HUES6 (cell line): Measurements from ENCODE around the gene NDUFA11.

Experiments
- H3K27ac ChIP-seq: 2 replicates; pipeline ENCODE4 v1.7.0; 2013; ENCODE audit warnings: low read depth, mild to moderate bottlenecking, low read length, inconsistent platforms
- H3K27me3 ChIP-seq: 2 replicates; pipeline ENCODE4 v1.6.1; 2013; ENCODE audit warnings: low read length; ENCODE audit not compliant: control insufficient read depth, insufficient read depth
- H3K36me3 ChIP-seq: 2 replicates; pipeline ENCODE4 v1.6.1; 2013; ENCODE audit warnings: low read length; ENCODE audit not compliant: control insufficient read depth, insufficient read depth
- H3K4me1 ChIP-seq: 2 replicates; pipeline ENCODE4 v1.6.1; 2013; ENCODE audit warnings: low read length; ENCODE audit not compliant: control insufficient read depth, insufficient read depth
- H3K4me3 ChIP-seq: 2 replicates; pipeline ENCODE4 v1.5.1; 2013; ENCODE audit warnings: low read depth, low read length
- H3K9ac ChIP-seq: one replicate; pipeline ENCODE4 v1.6.1; 2013; ENCODE audit warnings: mild to moderate bottlenecking, low read length
- H3K9me3 ChIP-seq: 2 replicates; pipeline ENCODE4 v1.6.1; 2013; ENCODE audit warnings: low read depth, low read length; ENCODE audit not compliant: control insufficient read depth, insufficient read depth

Gene NDUFA11

DNA sequence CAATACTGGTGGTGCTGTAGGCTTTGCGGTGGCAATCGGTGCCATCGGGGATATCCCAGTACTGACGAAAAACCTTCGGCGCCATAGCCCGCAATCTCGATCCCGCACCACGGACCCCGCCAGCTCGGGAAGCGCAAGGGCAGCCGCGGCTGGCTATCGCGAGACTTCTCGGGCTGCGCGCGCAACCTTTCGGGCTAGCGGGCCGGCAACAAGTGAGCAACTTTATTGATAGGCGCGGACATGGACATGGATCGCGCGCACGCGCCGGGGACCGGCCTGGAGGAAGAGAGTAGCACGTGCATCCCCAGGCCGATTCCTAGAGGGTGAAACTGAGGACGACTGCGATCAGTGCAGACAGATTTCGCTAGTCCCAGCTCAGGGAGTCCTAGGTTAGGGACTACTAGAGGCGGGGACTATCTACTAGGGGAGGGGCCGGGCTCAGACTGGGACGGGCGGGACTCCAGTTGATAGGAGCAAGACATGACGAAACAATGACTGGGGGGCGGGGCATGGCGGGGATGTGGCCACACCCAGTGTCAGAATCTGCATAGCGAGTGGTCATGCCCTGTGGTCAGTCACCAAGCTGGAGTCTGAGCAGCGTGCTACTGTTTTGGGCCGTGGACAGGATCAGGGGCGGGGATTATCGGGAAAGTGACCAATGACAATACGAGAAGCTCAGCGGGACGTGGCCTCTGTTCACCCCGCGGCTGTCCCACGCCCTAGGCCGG lies at the start of gene NDUFA11:
NDUFA11 (minus strand) TSS at position 167 of the 728 bp plus-strand sequence; CDS start at position 85, 82 bp downstream.
- H3K27ac ChIP-seq, result peak within 1 kb of the TSS; percentile 95

DNA sequence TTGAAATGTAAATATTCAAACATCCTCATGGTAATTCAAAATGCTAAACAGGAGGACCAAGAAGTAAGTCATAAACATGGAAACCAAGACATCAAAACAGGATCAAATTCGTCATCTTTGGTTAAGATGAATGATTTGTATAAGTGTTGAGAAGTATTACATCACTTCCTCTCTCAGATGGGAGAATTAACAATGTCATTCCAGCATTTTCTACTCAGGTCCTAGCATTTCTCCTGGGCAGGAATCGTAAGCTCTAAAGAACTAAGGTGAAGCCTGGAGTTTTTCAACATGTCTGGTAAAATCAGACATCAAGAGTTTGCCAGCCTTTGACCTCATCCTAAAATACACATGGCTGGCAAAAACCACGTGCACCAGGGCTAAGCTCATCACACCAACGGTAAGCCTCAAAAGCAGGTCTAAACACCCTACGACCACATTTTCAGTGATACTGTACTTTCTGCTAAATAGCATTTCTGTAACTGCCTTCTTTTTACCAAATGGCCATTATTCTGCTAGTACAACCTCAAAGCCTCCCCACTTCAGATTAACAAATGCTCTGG lies 49.5 kb upstream of the NDUFA11 start:
- Histone ChIP-seq H3K36me3 (peaks cover 4% of the 10 kb centered on the region; the same call in 1 of the 2 replicates), H3K27me3 (no peaks in the 10 kb centered on the region), H3K9ac (peak overlapping the region; percentile 53), H3K4me1 (peaks cover 90% of the 10 kb centered on the region), H3K4me3 (no peak overlapping the region), H3K9me3 (no peaks in the 10 kb centered on the region), H3K27ac (peak overlapping the region; percentile 29; the same call in 1 of the 2 replicates)

More for the DNA sequence above, at the start of gene NDUFA11:
- Histone ChIP-seq H3K9ac (peak within 1 kb of the TSS; percentile 99), H3K4me3 (peak within 1 kb of the TSS; percentile 99), H3K4me1 (no peaks in the 10 kb centered on the region), H3K36me3 (peaks cover 11% of the 10 kb centered on the region), H3K27me3 (no peaks in the 10 kb centered on the region), H3K9me3 (no peaks in the 10 kb centered on the region)

GRCh38 chr19:5952193-5953029 lies 48.8 kb upstream of the NDUFA11 start:
- H3K4me3 ChIP-seq, result peak overlapping the region; percentile 6; the same call in 1 of the 2 replicates
- no peaks in the 10 kb centered on the region for H3K9me3 ChIP-seq
- H3K36me3 ChIP-seq, result peaks cover 4% of the 10 kb centered on the region; the same call in 1 of the 2 replicates
- peak overlapping the region; percentile 32 for H3K9ac ChIP-seq
- no peaks in the 10 kb centered on the region for H3K27me3 ChIP-seq
- H3K27ac ChIP-seq, result peak overlapping the region; percentile 29; the same call in 1 of the 2 replicates
- peaks cover 84% of the 10 kb centered on the region for H3K4me1 ChIP-seq

- Histone ChIP-seq H3K4me1 (peaks cover 77% of the 10 kb centered on the region), H3K9me3 (no peaks in the 10 kb centered on the region), H3K27ac (no peak overlapping the region), H3K4me3 (no peak overlapping the region), H3K9ac (no peak overlapping the region), H3K27me3 (no peaks in the 10 kb centered on the region), H3K36me3 (peaks cover 4% of the 10 kb centered on the region; the same call in 1 of the 2 replicates)
Observed at GRCh38 chr19:5951338-5951861, 47.8 kb upstream of the NDUFA11 start.

- H3K27me3 ChIP-seq, result no peaks in the 10 kb centered on the region
- peaks cover 74% of the 10 kb centered on the region for H3K4me1 ChIP-seq
- peaks cover 7% of the 10 kb centered on the region for H3K36me3 ChIP-seq
- no peak overlapping the region for H3K27ac ChIP-seq
- no peak overlapping the region for H3K9ac ChIP-seq
- H3K9me3 ChIP-seq, result no peaks in the 10 kb centered on the region
- no peak overlapping the region for H3K4me3 ChIP-seq
Observed at GRCh38 chr19:5950741-5951140, 47.2 kb upstream of the NDUFA11 start.

DNA sequence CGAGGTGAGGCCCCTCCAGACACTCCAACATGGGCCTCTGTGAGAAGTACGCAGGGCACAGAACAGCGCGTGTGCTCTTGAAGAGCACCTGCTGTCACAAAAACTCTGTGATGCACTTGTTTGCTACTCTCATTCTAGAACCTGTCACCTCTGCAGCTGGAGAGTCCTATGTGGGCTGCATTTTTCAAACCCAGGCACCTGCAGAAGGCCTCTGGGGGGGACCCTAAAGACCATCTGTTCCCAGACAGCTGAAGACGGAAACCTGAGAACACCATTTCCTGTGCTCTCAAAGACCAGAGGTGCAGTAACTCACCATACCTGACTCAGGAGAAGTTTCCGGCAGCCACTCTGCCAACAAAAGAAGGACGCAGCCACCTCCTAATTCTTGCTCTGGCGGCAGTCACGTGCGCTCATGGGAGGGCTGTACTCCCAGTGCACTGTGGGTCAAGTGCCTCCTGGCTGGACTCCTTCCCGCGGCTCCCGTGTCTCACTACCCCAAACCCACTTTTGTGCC lies 46.3 kb upstream of the NDUFA11 start:
- peaks cover 67% of the 10 kb centered on the region for H3K4me1 ChIP-seq
- no peaks in the 10 kb centered on the region for H3K27me3 ChIP-seq
- no peak overlapping the region for H3K27ac ChIP-seq
- H3K9ac ChIP-seq, result no peak overlapping the region
- no peak overlapping the region for H3K4me3 ChIP-seq
- peaks cover 11% of the 10 kb centered on the region for H3K36me3 ChIP-seq
- no peaks in the 10 kb centered on the region for H3K9me3 ChIP-seq

DNA sequence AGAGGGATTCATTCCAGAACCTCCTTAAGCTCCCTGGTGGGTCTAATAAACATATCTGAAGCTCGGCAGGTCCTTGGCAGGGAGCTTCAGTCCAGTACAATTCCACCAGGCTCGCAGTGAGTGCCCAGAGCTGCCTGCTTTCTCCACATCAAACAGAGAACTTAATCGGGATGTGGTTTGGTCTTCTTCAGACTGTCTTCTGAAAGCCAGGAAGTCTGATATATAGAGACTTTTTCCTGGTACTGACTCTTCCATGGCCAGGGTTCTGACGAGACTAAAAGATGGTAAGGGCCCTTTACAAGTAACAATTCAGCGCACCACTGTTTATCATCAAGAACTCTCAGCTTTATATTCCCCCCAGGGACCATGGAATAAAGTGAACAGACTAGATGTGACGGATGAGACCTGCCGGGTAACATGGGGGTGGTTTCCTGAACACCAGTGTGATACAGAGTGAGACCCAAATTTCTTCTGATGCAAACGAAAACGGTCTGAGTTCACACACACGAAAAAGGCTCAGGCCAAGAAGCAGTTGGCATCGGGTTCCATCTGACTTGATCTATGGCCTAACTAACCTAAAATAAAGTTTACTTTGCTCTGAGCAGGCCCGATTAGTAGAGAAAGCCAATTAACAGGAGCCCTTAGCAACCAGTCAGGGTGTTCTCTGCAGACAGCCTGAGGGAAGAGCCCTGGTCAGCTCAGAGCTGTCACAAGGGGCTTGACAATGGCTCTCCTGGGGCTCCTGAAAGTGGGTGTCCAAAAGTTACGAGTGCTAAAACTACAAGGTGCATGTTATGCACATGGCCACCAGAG lies 45.4 kb upstream of the NDUFA11 start:
- Histone ChIP-seq H3K9ac (no peak overlapping the region), H3K36me3 (peaks cover 11% of the 10 kb centered on the region), H3K4me1 (peaks cover 58% of the 10 kb centered on the region), H3K9me3 (no peaks in the 10 kb centered on the region), H3K4me3 (no peak overlapping the region), H3K27ac (no peak overlapping the region), H3K27me3 (no peaks in the 10 kb centered on the region)

- H3K4me1 ChIP-seq, result peaks cover 56% of the 10 kb centered on the region
- H3K27ac ChIP-seq, result no peak overlapping the region
- peaks cover 11% of the 10 kb centered on the region for H3K36me3 ChIP-seq
Observed at GRCh38 chr19:5947435-5947834, 43.8 kb upstream of the NDUFA11 start.

DNA sequence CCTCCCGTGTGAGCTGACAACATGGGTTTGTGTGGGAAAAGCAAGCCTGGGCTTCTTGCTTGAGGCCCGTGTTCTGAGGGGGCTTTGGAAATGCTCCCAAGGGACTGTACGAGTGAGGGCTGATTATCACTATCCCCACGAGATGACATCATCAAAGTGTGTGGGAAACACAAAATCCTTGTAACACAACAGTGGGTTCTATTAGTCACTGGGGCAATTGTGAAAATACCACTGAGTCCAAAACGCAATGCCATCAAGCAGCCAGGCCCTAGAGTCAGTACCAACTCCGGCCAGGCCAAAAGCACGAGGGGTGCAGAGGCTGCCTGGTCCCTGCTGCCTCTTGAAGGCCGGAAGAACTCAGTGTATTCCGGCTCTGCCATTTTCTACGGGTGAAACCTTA lies 40.0 kb upstream of the NDUFA11 start:
- peaks cover 19% of the 10 kb centered on the region for H3K4me1 ChIP-seq
- no peaks in the 10 kb centered on the region for H3K9me3 ChIP-seq
- no peak overlapping the region for H3K4me3 ChIP-seq
- H3K27me3 ChIP-seq, result no peaks in the 10 kb centered on the region
- peak overlapping the region; percentile 3 for H3K9ac ChIP-seq
- H3K27ac ChIP-seq, result no peak overlapping the region
- H3K36me3 ChIP-seq, result peaks cover 38% of the 10 kb centered on the region

More at GRCh38 chr19:5947435-5947834, 43.8 kb upstream of the NDUFA11 start:
- H3K4me3 ChIP-seq, result no peak overlapping the region
- no peaks in the 10 kb centered on the region for H3K9me3 ChIP-seq
- H3K27me3 ChIP-seq, result no peaks in the 10 kb centered on the region
- no peak overlapping the region for H3K9ac ChIP-seq

GRCh38 chr19:5943045-5943444 lies 39.5 kb upstream of the NDUFA11 start:
- H3K27ac ChIP-seq, result no peak overlapping the region
- peaks cover 39% of the 10 kb centered on the region for H3K36me3 ChIP-seq
- H3K9me3 ChIP-seq, result no peaks in the 10 kb centered on the region
- H3K4me3 ChIP-seq, result no peak overlapping the region
- peaks cover 17% of the 10 kb centered on the region for H3K4me1 ChIP-seq
- no peak overlapping the region for H3K9ac ChIP-seq
- H3K27me3 ChIP-seq, result no peaks in the 10 kb centered on the region
